Activated naive CD4-positive, alpha-beta T cell treated with anti-CD3 and anti-CD28 coated beads, Interleukin-2, amount 50 U/mL, for 16 hours (primary cell): ENCODE results near the gene TRIM17.

ENCODE experiments used
- DNase-seq: peaks from one replicate; pipeline ENCODE4 v3.0.0-alpha.2; 2020

The TRIM17 gene

DNA sequence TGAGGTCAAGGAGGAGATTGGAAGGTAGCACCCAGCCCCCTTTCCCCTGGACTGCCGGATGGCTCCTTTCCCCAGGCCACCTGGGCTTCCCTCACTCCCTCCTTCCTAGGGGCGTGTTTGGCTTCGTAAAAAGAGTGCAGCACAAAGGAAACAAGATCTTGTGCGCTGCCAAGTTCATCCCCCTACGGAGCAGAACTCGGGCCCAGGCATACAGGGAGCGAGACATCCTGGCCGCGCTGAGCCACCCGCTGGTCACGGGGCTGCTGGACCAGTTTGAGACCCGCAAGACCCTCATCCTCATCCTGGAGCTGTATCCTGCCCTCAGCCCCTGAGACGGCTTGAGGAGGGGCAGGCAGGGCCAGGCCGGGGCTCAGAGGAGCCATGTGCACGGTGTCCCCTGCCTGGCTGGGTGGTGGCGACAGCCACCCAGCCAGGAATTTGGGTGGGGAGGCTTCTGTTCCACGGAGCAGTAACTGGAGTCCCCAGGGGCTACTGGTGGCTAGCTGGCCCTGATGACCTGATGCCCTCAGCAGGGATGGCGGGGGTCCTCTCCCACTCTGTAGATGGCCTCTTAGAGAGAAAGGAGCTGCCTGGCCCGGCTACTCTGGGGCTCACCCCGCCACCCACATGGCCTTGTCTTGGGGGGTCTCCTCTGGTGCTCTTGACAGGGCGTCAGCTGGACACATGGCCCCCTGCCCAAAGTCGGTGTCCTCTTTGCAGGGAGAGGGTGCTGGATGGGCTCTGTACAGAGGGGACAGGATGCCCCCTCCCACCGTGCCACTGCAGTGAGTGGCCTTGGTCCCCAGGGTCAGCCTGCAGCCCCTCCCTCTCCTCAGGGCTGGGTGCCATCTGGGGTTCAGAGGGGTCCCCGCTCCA lies 49.6 kb downstream of the TRIM17 start:
- no peak for DNase-seq

DNA sequence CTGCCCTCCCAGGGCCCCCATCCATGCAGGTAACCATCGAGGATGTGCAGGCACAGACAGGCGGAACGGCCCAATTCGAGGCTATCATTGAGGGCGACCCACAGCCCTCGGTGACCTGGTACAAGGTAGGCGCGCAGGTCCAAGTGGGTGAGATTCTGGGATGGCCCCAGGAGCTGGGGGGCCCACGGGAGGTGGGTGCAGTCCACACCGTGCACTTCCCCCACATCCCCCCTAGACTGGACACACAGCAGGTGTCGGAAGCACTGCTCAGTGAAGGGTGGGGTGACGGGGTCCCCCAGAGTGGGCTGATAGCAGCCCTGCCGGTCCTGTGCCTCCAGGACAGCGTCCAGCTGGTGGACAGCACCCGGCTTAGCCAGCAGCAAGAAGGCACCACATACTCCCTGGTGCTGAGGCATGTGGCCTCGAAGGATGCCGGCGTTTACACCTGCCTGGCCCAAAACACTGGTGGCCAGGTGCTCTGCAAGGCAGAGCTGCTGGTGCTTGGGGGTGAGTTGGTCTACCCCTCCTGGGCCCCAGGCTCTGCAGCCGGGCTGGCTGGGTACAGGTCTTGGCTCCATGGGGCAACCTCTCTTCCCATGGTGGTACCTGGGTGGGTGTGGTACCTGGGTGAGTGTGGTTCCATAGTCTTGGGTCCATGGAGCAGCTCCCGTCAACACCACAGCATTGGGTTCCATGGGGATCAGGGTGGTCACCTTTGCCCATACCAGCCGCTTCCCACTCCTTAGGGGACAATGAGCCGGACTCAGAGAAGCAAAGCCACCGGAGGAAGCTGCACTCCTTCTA lies 50.4 kb downstream of the TRIM17 start:
- no peak for DNase-seq

DNA sequence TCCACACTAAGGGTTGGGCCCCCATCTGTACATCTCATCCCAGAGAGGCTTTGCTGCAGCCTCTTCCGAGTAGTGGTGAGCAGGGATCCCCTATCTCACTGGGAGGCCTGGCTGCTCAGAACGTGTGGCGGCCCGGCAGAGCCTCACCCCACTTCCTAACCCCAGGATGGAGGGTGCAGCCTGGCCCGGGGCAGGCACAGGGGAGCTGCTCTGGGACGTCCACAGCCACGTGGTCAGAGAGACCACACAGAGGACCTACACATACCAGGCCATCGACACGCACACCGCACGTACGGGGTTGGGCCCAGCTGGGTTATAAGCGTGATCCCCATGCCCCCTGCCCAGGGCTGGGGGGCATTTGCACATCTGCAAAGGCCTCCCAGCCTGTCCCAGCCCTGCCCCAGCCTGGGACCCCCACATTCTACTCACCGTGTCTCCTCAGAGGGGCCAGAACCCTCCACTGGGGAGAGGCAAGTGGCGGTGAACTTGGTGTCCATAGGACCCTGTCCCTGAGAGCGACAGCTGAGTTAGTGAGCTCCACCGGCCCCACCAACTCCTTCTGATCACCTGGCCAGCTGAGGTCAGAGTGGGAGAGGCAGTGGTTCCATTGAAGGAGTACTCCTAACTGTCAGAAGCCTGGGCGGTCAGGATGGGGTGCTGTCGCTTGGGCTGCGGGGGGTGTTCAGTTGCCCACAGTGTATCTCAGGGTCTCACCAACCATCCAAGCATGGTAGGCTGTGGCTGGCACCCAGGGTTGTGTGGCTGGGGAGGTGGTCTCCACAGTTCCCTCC lies 51.2 kb downstream of the TRIM17 start:
- no peak for DNase-seq

DNA sequence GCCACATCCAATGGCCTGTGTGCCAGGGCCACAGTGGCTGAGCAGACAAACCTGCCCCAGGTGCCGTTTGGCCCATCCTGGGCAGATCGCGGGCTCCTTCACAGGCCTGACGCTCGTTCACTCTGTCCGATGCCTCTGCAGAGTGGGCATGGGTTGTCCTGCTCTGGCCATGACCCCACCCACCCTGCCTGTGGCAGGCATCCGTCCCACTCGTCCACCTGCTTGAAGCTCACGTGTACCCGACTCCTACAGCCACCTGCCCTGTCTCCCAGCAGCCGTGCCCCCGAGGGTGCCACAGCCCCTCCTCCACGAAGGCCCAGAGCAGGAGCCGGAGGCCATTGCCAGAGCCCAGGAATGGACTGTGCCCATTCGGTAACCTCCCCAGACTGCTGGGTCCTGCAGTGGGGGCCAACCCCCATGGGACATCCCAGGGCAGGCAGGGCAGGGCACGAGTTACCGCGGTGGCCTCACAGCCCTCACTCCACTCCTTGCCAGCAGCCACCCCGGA lies 51.9 kb downstream of the TRIM17 start:
- DNase-seq = no peak

DNA sequence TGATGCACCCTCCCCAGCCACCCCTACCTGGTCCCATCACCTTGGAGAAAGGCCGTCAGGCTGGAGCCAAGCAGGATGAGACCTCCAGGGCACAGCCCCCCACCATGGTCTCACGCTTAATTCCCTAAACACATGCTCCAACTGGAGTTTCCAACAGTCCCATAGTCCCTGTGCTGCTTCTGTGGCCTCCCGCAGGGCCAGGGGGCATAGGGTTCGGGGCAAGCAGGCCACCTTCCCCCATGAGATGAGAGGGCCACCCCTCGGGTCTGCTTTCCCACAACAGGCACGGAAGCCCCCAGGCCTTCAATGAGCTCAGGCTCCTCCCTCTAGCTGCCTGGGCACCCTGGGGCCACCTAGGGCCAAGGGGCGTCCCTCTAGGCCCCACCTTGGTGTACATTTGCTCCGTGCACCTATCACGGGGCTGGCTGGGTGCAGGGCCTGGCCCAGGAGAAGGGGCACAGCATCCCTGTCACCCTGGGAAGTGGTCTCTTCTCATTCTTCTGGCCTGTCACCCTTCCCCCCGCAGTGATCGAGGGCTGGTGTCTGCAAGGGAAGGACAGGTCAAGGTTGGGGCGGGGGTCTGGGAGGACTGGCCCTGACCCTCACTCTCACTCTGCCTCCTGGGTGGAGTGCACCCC lies 52.5 kb downstream of the TRIM17 start:
- no peak for DNase-seq

DNA sequence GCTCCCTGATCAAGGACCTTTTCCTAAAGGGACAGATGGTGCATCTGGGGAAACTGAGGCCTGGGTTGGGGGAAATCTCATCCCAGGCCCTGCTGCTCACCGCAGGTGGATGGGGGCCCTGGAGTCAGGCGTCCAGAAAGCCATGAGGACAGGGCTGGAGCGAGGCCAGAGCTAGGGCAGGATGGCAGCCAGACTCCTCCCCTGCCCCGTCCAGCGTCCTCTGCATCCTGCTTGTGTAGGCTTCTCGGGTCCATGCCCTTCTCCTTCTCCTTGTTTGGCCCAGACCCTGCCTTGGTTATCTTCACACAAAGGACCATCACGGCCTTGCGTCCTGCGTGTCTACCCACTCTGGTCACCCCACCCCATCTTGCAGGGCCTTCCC lies 53.0 kb downstream of the TRIM17 start:
- DNase-seq = no peak

- no peak for DNase-seq
Observed at GRCh38 chr1:228362884-228363450, 53.7 kb downstream of the TRIM17 start.

DNA sequence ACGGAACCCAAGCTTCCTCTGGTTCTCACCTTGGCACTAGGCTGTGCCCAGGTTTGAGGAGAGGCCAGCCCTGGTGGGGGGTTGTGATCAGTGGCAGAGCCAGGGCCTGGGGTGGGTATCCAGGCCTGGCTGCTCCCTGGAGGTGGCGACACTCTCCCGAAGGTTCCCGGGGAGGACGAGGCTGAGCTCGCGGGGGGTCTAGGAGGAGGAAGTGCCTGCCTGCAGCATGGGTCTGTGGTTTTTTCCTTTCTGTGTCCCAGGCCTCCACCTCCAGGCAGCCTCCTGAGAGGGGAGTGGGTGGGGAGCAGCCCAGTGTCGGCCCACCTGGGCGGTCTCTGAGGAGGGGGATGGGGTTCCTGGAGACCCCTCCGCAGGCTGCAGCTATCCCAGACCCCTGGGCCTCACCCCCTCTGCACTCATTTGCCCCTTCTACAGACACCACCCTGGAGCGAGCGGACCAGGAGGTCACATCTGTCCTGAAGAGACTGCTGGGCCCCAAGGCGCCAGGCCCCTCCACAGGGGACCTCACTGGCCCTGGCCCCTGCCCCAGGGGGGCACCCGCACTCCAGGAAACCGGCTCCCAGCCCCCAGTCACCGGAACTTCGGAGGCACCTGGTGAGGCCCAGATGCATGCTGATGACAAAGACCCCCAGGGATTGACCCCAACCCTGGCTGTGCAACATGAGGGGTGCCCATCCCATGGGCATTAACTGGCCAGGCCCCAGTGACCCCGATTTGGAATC lies 54.3 kb downstream of the TRIM17 start:
- peak; percentile 4 for DNase-seq

GRCh38 chr1:228361314-228362140 lies 55.1 kb downstream of the TRIM17 start:
- no peak for DNase-seq

DNA sequence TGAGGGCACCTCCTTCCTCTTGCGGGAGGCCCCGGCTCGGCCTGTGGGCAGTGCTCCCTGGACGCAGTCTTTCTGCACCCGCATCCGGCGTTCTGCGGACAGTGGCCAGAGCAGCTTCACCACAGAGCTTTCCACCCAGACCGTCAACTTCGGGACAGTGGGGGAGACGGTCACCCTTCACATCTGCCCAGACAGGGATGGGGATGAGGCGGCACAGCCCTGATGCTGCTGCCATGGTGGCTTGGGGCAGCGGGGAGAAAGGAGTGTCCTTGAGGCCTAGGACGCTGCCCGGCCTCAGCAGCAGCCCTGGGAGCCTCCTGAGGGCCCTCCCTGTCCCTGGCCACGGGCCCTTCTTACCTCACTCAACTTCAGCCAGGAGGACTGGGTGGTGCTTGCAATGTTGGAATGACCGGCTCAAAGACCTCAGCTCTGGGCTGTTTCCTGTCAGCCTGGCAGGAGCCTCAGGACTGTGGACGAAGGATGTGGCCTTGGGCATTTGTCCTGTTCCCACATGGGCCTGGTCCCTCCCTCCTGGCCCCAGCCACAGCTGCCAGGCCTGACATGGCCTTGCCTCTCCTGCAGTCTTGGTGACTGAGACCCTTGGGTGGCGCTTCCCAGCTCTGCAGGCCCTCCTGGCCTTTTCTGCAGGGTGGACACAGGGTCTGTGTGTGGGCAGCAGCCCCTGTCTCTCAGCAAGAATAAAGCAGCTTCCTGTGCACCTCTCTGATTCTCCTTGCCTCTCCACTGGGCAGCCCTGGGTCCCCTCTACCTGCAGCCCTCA lies 55.9 kb downstream of the TRIM17 start:
- DNase-seq = no peak

DNA sequence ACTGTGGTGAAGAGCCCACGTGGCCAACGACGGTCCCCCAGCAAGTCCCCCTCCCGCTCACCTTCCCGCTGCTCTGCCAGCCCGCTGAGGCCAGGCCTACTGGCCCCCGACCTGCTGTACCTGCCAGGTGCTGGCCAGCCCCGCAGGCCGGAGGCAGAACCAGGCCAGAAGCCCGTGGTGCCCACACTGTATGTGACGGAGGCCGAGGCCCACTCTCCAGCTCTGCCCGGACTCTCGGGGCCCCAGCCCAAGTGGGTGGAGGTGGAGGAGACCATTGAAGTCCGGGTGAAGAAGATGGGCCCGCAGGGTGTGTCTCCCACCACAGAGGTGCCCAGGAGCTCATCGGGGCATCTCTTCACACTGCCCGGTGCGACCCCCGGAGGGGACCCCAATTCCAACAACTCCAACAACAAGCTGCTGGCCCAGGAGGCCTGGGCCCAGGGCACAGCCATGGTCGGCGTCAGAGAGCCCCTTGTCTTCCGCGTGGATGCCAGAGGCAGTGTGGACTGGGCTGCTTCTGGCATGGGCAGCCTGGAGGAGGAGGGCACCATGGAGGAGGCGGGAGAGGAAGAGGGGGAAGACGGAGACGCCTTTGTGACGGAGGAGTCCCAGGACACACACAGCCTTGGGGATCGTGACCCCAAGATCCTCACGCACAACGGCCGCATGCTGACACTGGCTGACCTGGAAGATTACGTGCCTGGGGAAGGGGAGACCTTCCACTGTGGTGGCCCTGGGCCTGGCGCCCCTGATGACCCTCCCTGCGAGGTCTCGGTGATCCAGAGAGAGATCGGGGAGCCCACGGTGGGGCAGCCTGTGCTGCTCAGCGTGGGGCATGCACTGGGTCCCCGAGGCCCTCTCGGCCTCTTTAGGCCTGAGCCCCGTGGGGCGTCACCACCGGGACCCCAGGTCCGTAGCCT lies 56.8 kb downstream of the TRIM17 start:
- no peak for DNase-seq

DNA sequence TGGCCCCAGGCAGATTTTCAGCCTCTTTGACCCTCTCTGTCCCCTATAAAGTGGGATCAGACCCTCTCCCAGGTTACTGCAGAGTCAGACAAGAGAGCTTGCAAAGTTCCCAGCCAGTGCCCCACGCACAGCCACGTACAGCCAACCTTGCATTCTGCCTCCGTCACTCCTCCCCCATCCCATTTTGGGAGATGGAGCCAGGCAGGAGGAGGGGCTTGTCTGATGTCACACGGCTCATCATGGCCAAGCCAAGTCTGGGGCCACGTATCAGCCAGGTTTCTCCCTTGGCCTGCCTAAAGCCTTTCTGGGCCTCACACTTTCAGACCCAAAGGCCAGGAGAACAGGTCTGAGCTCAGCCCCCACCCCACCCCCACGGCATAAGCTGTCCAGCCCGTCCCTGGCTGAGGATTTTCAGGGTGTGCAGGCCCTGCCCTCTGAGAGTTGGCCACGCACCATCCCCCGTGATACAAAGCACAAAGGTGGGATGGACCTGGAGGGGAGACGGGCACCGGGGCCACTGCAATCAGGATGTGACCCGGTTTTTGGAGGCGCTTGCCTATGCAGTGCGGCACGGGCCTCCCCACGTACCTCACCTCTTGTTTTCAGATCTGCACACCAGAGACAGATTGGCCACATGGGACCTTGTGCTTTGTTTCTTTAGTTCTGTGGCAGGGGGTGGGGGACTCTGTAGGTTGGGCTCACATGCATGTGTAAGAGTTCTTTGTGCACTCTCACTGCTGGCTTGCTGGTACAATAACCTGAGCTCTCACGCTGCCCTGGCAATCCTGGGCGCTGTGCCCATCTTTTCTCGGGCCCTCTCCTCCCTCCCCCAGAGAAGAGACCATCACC lies 57.7 kb downstream of the TRIM17 start:
- DNase-seq = no peak

DNA sequence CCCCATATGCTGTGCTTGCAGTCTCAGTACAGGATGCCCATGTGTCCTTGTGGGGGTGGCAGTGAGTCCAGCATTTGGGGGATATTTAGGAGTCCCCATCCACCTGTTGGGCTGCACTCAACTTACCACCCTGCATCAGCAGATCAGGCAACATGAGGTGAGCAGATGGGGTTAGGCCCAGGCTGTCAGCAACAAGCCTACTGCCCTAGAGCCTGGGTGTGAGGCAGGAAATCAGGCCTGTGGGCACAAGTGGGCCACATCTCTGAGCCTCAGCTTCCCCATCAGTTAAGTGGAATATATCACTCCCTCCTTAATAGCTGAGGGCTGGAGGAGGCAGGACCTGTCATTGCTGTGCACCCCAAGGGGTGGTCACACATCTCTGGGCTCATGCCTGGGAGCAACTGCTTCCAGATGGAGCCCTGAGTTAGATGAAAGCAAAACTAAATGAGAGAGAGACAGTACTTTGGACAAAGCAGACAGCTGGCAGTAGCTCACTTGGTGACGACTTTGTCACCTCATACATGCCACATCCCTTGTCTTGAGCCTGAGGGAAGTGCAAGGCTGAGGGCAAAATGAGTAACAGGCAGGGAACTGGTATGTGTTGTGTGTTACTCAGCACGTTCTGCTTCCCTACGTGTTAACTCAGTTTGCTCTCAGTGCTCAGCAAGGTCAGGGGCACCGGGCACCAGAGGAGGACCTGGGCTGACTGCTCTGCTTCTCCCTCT lies 58.5 kb downstream of the TRIM17 start:
- DNase-seq = no peak
